ENCODE results near the gene SLC30A3. TPM values are rescaled to one million over a fixed set of nuclear protein-coding genes. Genes with fewer than 3 reads are reported as not detected.
"Not testable (repeated sequence)": the region's sequence is repeated elsewhere in the genome, so short reads cannot be mapped to it uniquely, and the experiment has no call there.

Gene SLC30A3
- total RNA-seq, 1 experiment from 2014 or later, result 0.19 TPM

- no peak overlapping the region for H3K9ac ChIP-seq (ENCODE audit: low read length)
- no peak overlapping the region for H3K4me3 ChIP-seq (ENCODE audit: low read length)
- H4K20me1 ChIP-seq (ENCODE audit: insufficient read depth, low read depth, low read length), result no peaks in the 10 kb centered on the region
- no peaks in the 10 kb centered on the region for H3K4me1 ChIP-seq (ENCODE audit: low read length)
- H3K79me2 ChIP-seq (ENCODE audit: low read length), result no peaks in the 10 kb centered on the region
- no peaks in the 10 kb centered on the region for H3K9me2 ChIP-seq (replicated peaks; ENCODE audit: insufficient read depth, low read length)
- H3K27me3 ChIP-seq (ENCODE audit: low read length), result no peaks in the 10 kb centered on the region; the same call in 1 of the 2 replicates
- H3K4me2 ChIP-seq (ENCODE audit: low read depth, low read length, poor library complexity, severe bottlenecking), result no peak overlapping the region
- H3K27ac ChIP-seq (ENCODE audit: low read length), result no peak overlapping the region
- H2AFZ ChIP-seq (ENCODE audit: low read length), result no peak overlapping the region
- no peaks in the 10 kb centered on the region for H3K9me3 ChIP-seq (ENCODE audit: low read length)
- no peaks in the 10 kb centered on the region for H3K36me3 ChIP-seq (ENCODE audit: insufficient read depth, low read length)
- no peak for DNase-seq
Observed at GRCh38 chr2:27281442-27281841, 18.6 kb upstream of the SLC30A3 start.

- H3K4me3 ChIP-seq (ENCODE audit: low read length), result no peak overlapping the region
- H3K9me3 ChIP-seq (ENCODE audit: low read length), result no peaks in the 10 kb centered on the region
- H3K27me3 ChIP-seq (ENCODE audit: low read length), result no peaks in the 10 kb centered on the region; the same call in 1 of the 2 replicates
- no peaks in the 10 kb centered on the region for H3K36me3 ChIP-seq (ENCODE audit: insufficient read depth, low read length)
- H2AFZ ChIP-seq (ENCODE audit: low read length), result no peak overlapping the region
- H4K20me1 ChIP-seq (ENCODE audit: insufficient read depth, low read depth, low read length), result no peaks in the 10 kb centered on the region
- DNase-seq, result no peak
- no peaks in the 10 kb centered on the region for H3K4me1 ChIP-seq (ENCODE audit: low read length)
- no peaks in the 10 kb centered on the region for H3K9me2 ChIP-seq (replicated peaks; ENCODE audit: insufficient read depth, low read length)
- no peak overlapping the region for H3K9ac ChIP-seq (ENCODE audit: low read length)
- H3K4me2 ChIP-seq (ENCODE audit: low read depth, low read length, poor library complexity, severe bottlenecking), result no peak overlapping the region
- no peaks in the 10 kb centered on the region for H3K79me2 ChIP-seq (ENCODE audit: low read length)
- no peak overlapping the region for H3K27ac ChIP-seq (ENCODE audit: low read length)
Observed at GRCh38 chr2:27280826-27281225, 18.0 kb upstream of the SLC30A3 start.

- H3K9ac ChIP-seq (ENCODE audit: low read length), result no peak overlapping the region
- no peaks in the 10 kb centered on the region for H3K79me2 ChIP-seq (ENCODE audit: low read length)
- no peak for DNase-seq
- no peaks in the 10 kb centered on the region for H3K36me3 ChIP-seq (ENCODE audit: insufficient read depth, low read length)
- no peak overlapping the region for H2AFZ ChIP-seq (ENCODE audit: low read length)
- H3K9me3 ChIP-seq (ENCODE audit: low read length), result no peaks in the 10 kb centered on the region
- H3K4me2 ChIP-seq (ENCODE audit: low read depth, low read length, poor library complexity, severe bottlenecking), result no peak overlapping the region
- no peaks in the 10 kb centered on the region for H4K20me1 ChIP-seq (ENCODE audit: insufficient read depth, low read depth, low read length)
- H3K27ac ChIP-seq (ENCODE audit: low read length), result no peak overlapping the region
- H3K4me3 ChIP-seq (ENCODE audit: low read length), result no peak overlapping the region
- no peaks in the 10 kb centered on the region; the same call in 1 of the 2 replicates for H3K27me3 ChIP-seq (ENCODE audit: low read length)
- no peaks in the 10 kb centered on the region for H3K9me2 ChIP-seq (replicated peaks; ENCODE audit: insufficient read depth, low read length)
- no peaks in the 10 kb centered on the region for H3K4me1 ChIP-seq (ENCODE audit: low read length)
Observed at GRCh38 chr2:27278010-27278409, 15.2 kb upstream of the SLC30A3 start.

- Histone ChIP-seq H4K20me1 (ENCODE audit: insufficient read depth, low read depth, low read length) (no peaks in the 10 kb centered on the region), H2AFZ (ENCODE audit: low read length) (no peak within 1 kb of the TSS), H3K79me2 (ENCODE audit: low read length) (no peaks in the 10 kb centered on the region), H3K9ac (ENCODE audit: low read length) (no peak within 1 kb of the TSS), H3K9me2 (replicated peaks; ENCODE audit: insufficient read depth, low read length) (no peaks in the 10 kb centered on the region), H3K27me3 (ENCODE audit: low read length) (no peaks in the 10 kb centered on the region; the same call in 1 of the 2 replicates), H3K36me3 (ENCODE audit: insufficient read depth, low read length) (no peaks in the 10 kb centered on the region), H3K27ac (ENCODE audit: low read length) (no peak within 1 kb of the TSS), H3K9me3 (ENCODE audit: low read length) (no peaks in the 10 kb centered on the region), H3K4me2 (ENCODE audit: low read depth, low read length, poor library complexity, severe bottlenecking) (no peak within 1 kb of the TSS), H3K4me3 (ENCODE audit: low read length) (no peak within 1 kb of the TSS), H3K4me1 (ENCODE audit: low read length) (no peaks in the 10 kb centered on the region; the same call in 1 of the 2 replicates)
- DNase-seq, result no peak
Observed at GRCh38 chr2:27275211-27276150, 12.6 kb upstream of the SLC30A3 start, which contains the start of gene DNAJC5G. DNAJC5G (plus strand) TSS chr2:27275433; CDS start chr2:27276729, 1,296 bp downstream.

GRCh38 chr2:27272537-27273522 is 10.0 kb upstream of the SLC30A3 start:
- H4K20me1 ChIP-seq (ENCODE audit: insufficient read depth, low read depth, low read length); H3K27me3 ChIP-seq (ENCODE audit: low read length); H2AFZ ChIP-seq (ENCODE audit: low read length); H3K27ac ChIP-seq (ENCODE audit: low read length); H3K4me3 ChIP-seq (ENCODE audit: low read length); H3K9me3 ChIP-seq (ENCODE audit: low read length); H3K4me1 ChIP-seq (ENCODE audit: low read length); H3K4me2 ChIP-seq (ENCODE audit: low read depth, low read length, poor library complexity, severe bottlenecking); H3K79me2 ChIP-seq (ENCODE audit: low read length); H3K9me2 ChIP-seq (replicated peaks; ENCODE audit: insufficient read depth, low read length); H3K36me3 ChIP-seq (ENCODE audit: insufficient read depth, low read length); H3K9ac ChIP-seq (ENCODE audit: low read length); DNase-seq: not testable (repeated sequence)

- H3K27ac ChIP-seq (ENCODE audit: low read length), result no peak overlapping the region
- no peak for DNase-seq
- no peak overlapping the region for H3K9ac ChIP-seq (ENCODE audit: low read length)
- no peak overlapping the region for H3K4me3 ChIP-seq (ENCODE audit: low read length)
- no peaks in the 10 kb centered on the region for H3K9me3 ChIP-seq (ENCODE audit: low read length)
- no peaks in the 10 kb centered on the region for H3K79me2 ChIP-seq (ENCODE audit: low read length)
- no peaks in the 10 kb centered on the region for H3K9me2 ChIP-seq (replicated peaks; ENCODE audit: insufficient read depth, low read length)
- H3K4me2 ChIP-seq (ENCODE audit: low read depth, low read length, poor library complexity, severe bottlenecking), result no peak overlapping the region
- no peaks in the 10 kb centered on the region; the same call in 1 of the 2 replicates for H3K4me1 ChIP-seq (ENCODE audit: low read length)
- H3K36me3 ChIP-seq (ENCODE audit: insufficient read depth, low read length), result no peaks in the 10 kb centered on the region
- no peaks in the 10 kb centered on the region for H4K20me1 ChIP-seq (ENCODE audit: insufficient read depth, low read depth, low read length)
- H3K27me3 ChIP-seq (ENCODE audit: low read length), result no peaks in the 10 kb centered on the region; the same call in 1 of the 2 replicates
- H2AFZ ChIP-seq (ENCODE audit: low read length), result no peak overlapping the region
Observed at GRCh38 chr2:27271631-27272340, 8.9 kb upstream of the SLC30A3 start.

DNA sequence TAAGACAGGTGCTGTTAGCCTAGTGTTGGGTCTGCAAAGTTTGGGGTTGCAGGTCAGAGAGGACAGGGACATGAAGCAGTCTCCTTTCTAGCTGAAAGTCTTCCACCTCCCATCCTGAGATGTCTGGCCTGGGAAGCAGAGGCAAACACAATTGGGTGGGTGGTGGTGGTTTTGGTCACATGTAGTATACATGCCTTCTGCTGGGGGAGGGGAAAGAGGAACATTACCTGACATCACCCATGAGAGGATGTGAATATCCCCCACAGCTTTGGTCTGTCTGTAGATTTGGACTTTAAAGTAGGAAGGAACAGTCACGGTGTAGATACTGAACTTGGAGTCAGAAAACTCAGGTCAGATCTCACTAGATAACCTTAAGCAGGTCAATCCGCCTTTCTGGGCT is 7.8 kb upstream of the SLC30A3 start:
- H3K79me2 ChIP-seq (ENCODE audit: low read length), result no peaks in the 10 kb centered on the region
- H3K9ac ChIP-seq (ENCODE audit: low read length), result no peak overlapping the region
- no peak overlapping the region for H2AFZ ChIP-seq (ENCODE audit: low read length)
- no peaks in the 10 kb centered on the region for H3K36me3 ChIP-seq (ENCODE audit: insufficient read depth, low read length)
- no peak overlapping the region for H3K27ac ChIP-seq (ENCODE audit: low read length)
- H4K20me1 ChIP-seq (ENCODE audit: insufficient read depth, low read depth, low read length), result no peaks in the 10 kb centered on the region
- DNase-seq, result no peak
- no peak overlapping the region for H3K4me2 ChIP-seq (ENCODE audit: low read depth, low read length, poor library complexity, severe bottlenecking)
- no peaks in the 10 kb centered on the region for H3K9me3 ChIP-seq (ENCODE audit: low read length)
- no peaks in the 10 kb centered on the region for H3K9me2 ChIP-seq (replicated peaks; ENCODE audit: insufficient read depth, low read length)
- no peaks in the 10 kb centered on the region; the same call in 1 of the 2 replicates for H3K27me3 ChIP-seq (ENCODE audit: low read length)
- H3K4me3 ChIP-seq (ENCODE audit: low read length), result no peak overlapping the region
- no peaks in the 10 kb centered on the region; the same call in 1 of the 2 replicates for H3K4me1 ChIP-seq (ENCODE audit: low read length)

Data from Karpas-422 (cell line).